Lower leg skin (tissue), 3 donors: ENCODE results near the gene PPFIBP2.

ENCODE experiments used
- POLR2A ChIP-seq, 2 donors: fragments of 450-650 bp; IDR thresholded peaks; one replicate each; pipeline ENCODE4 v1.6.1; 2016 to 2017; ENCODE audit warnings: antibody characterized with exemption in 2 of 2, mild to moderate bottlenecking in 1 of 2, moderate library complexity in 1 of 2
- TF ChIP-seq, protein P1 (sequence below), 3 donors: fragments of 450-650 bp; IDR thresholded peaks; one replicate each; pipeline ENCODE4 v1.5.1; 2016; ENCODE audit warnings: antibody characterized with exemption in 3 of 3, mild to moderate bottlenecking in 3 of 3, moderate library complexity in 2 of 3

- TF ChIP-seq, protein P1, sequence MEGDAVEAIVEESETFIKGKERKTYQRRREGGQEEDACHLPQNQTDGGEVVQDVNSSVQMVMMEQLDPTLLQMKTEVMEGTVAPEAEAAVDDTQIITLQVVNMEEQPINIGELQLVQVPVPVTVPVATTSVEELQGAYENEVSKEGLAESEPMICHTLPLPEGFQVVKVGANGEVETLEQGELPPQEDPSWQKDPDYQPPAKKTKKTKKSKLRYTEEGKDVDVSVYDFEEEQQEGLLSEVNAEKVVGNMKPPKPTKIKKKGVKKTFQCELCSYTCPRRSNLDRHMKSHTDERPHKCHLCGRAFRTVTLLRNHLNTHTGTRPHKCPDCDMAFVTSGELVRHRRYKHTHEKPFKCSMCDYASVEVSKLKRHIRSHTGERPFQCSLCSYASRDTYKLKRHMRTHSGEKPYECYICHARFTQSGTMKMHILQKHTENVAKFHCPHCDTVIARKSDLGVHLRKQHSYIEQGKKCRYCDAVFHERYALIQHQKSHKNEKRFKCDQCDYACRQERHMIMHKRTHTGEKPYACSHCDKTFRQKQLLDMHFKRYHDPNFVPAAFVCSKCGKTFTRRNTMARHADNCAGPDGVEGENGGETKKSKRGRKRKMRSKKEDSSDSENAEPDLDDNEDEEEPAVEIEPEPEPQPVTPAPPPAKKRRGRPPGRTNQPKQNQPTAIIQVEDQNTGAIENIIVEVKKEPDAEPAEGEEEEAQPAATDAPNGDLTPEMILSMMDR (IDR thresholded peaks at IDR 0.05): no peak
- no peak for TF ChIP-seq POLR2A (IDR thresholded peaks at IDR 0.05)
These were observed 137.9 kb downstream of the PPFIBP2 start for GRCh38 chr11:7651700-7652099.
